Activated naive CD4-positive, alpha-beta T cell treated with anti-CD3 and anti-CD28 coated beads for 36 hours (primary cell): ENCODE measurements around the gene MTMR3. TPM values are rescaled to one million over a fixed set of nuclear protein-coding genes. Genes with fewer than 3 reads are reported as not detected.

ENCODE experiments used
- CTCF ChIA-PET: fragments of 350-600 bp; sonication (Branson Sonifier 250); formaldehyde crosslinking; loops from one replicate; lab custom pipeline; 2021; ENCODE audit warnings: antibody characterized with exemption; lab: Charles Lee
- DNase-seq: peaks from one replicate; pipeline ENCODE4 v3.0.0-alpha.2; 2020
- H3K27ac Mint-ChIP-seq: one replicate; pipeline ENCODE4 v1.8.0; 2021; ENCODE audit warnings: mild to moderate bottlenecking, mixed read lengths
- H3K27me3 Mint-ChIP-seq: one replicate; pipeline ENCODE4 v1.8.0; 2021; ENCODE audit warnings: low read depth, mixed read lengths
- H3K36me3 Mint-ChIP-seq: one replicate; pipeline ENCODE4 v1.8.0; 2021; ENCODE audit warnings: low read depth, mixed read lengths
- H3K4me1 Mint-ChIP-seq: one replicate; pipeline ENCODE4 v1.8.0; 2021; ENCODE audit warnings: low read depth, mixed read lengths
- H3K4me3 Mint-ChIP-seq: one replicate; pipeline ENCODE4 v1.8.0; 2021; ENCODE audit warnings: mild to moderate bottlenecking, moderate library complexity, mixed read lengths
- H3K9me3 Mint-ChIP-seq: one replicate; pipeline ENCODE4 v1.8.0; 2021; ENCODE audit warnings: mixed read lengths
- intact Hi-C: fragments of 100-400 bp; cut with micrococcal nuclease; formaldehyde crosslinking; loops from one replicate; pipeline ENCODE4 v1.15.1; 2023
- total RNA-seq, 2 experiments: library from RNA; stranded (reverse); gene quantifications; one replicate each; pipeline ENCODE4 v1.2.3, GENCODE V29; 2021

The MTMR3 gene
- total RNA-seq, 2 experiments from 2014 or later: 26.0 to 27.1 TPM

DNA sequence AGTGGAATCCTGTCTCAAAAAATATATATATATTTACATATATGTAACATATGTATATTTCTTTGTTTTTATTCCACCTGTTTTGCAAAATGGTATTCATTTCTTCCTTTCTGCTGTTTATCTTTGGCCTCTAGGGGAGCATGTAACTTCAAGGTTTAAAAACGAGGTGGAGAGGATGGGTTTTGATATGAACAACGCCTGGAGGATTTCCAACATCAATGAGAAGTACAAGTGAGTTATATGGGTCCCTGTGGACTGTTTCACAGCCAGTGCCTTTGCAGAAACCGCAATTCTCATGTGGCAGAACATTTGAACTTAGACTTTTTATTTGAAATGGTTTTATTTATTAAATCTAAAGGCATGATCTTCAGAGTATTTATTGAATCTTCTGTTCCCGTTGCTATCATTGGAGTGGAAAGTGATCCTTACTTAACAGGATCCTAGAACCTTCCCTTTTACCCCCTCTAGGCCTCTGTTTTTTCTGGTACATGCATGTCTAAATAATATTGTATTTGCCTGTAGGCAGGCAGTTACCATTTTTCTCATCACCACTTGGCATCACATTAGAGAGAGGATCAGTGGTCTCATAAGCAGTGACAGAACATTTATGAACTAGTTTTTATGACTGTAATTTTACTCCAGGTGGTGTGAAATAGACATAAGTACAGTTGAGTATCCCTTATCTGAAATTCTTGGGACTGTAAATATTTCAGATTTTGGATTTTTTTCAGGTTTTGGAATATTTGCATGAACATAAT is 115.8 kb downstream of the MTMR3 start:
- CTCF ChIA-PET: interaction anchor here (1.1 kb wide), 2 partner anchors 25 to 226 kb away, joined by 3 read pairs; no protein-coding TSS in a partner anchor
- intact Hi-C loops: no loop called here
- no peaks in the 10 kb centered on the region for H3K36me3 Mint-ChIP-seq

DNA sequence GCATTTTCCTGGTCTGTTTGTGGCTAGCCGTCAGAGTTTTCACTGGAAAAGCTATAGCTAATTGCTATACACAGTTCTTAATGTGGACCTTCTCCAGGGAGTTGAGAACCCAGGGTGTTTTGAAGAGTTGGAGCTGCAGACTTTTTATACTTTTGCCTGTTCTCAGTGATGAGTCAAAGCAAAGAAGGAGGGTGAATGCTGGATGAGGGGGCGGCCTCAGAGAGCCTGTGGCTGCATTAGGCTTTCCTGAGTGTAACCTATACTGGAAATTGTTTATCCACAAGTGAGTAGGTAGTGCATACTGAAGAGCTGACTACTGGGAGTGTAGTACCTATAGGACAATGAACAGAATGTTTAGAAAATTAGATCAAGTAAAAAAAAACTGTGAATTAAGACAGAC is 117.6 kb downstream of the MTMR3 start:
- Mint-ChIP-seq H3K9me3 (no peaks in the 10 kb centered on the region), H3K27me3 (no peaks in the 10 kb centered on the region), H3K4me3 (no peak overlapping the region), H3K27ac (peak overlapping the region; percentile 8), H3K4me1 (peaks cover 5% of the 10 kb centered on the region), H3K36me3 (no peaks in the 10 kb centered on the region)
- DNase-seq: peak; percentile 25
- intact Hi-C loops: no loop called here
- CTCF ChIA-PET: interaction anchor here (0.6 to 1.3 kb wide), 4 partner anchors 88 to 635 kb away, joined by 3 read pairs; partner anchors contain the start of gene SLC35E4

More for the DNA sequence above, 115.8 kb downstream of the MTMR3 start:
- Mint-ChIP-seq H3K27ac (no peak overlapping the region), H3K4me3 (no peak overlapping the region), H3K4me1 (peaks cover 17% of the 10 kb centered on the region), H3K27me3 (no peaks in the 10 kb centered on the region), H3K9me3 (no peaks in the 10 kb centered on the region)
- DNase-seq: no peak

DNA sequence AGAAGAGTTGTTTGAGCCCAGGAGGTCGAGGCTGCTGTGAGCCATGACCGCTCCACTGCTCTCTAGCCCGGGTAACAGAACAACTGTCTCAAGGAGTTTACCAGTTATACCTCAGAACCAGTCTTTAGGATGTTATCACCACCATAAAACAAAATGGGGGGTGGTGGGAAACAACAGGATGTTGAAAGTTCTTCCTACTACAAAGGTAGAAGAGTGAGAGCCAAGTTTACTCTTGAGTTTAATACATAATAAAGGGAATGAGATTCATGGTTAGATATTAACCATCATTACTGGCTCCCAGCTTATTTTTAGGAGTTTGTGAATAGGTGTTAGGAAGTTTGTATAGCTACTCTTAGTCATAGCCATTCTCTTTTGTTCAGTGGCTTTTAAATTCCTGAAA is 118.5 kb downstream of the MTMR3 start:
- CTCF ChIA-PET: interaction anchor here (0.5 to 1.1 kb wide), 3 partner anchors 87 to 230 kb away, joined by 3 to 5 read pairs (median 4); no protein-coding TSS in a partner anchor
- Mint-ChIP-seq H3K4me3 (no peak overlapping the region), H3K27ac (no peak overlapping the region), H3K9me3 (no peaks in the 10 kb centered on the region), H3K36me3 (no peaks in the 10 kb centered on the region), H3K4me1 (peaks cover 5% of the 10 kb centered on the region), H3K27me3 (no peaks in the 10 kb centered on the region)
- intact Hi-C loops: no loop called here
- DNase-seq: no peak

DNA sequence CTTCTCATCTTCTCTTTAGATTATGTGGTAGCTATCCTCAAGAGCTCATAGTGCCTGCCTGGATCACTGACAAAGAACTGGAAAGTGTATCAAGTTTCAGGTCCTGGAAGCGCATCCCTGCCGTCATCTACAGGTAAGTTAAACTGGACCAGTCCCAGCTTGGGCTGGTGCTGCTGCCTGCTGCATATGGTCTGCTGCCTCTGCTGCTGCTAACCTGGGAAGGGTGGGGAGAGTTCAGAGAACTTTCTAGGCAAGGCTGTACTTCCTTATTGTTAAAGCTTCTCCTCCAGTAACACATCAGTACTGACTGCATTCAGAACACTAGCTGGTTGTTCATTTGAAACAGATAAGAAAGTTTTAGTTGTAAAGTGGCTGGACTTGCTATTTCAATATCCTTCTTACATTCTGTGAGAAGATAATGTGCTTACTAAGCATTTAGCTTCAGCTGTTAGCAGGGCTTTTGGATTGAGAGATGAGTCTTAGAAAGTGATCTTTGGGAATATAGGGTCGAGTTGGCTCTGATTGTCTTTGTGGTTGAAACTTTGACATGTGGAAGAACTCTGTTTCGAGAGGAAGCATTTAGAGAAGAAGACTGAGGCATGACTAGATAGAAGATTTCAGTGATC is 120.0 kb downstream of the MTMR3 start:
- no peak for DNase-seq
- Mint-ChIP-seq H3K9me3 (no peaks in the 10 kb centered on the region), H3K4me1 (peaks cover 8% of the 10 kb centered on the region), H3K27ac (no peak overlapping the region), H3K27me3 (no peaks in the 10 kb centered on the region), H3K4me3 (no peak overlapping the region), H3K36me3 (no peaks in the 10 kb centered on the region)
- intact Hi-C loops: no loop called here
- CTCF ChIA-PET: interaction anchor here (1.4 to 1.7 kb wide), 2 partner anchors 11 to 377 kb away, joined by 4 read pairs; no protein-coding TSS in a partner anchor

DNA sequence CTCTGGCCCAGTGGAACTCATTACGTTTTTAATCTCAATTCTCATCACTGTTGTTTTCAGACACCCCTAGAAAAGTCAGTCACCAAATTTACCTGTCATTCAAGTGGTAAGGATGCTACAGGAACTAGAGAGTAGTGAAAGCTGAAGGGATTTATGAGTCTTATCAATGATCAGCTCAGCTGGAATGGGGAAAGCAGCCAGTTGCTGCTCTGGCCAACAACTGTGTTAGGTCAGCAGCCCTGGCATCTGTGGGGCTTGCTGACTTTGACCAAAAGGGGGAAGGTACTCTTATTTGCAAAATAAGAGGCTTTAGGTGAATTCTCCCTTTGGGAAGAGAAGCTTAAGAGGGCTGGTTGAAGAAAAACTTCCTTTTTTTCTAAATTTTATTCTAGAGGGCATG is 121.1 kb downstream of the MTMR3 start:
- Mint-ChIP-seq H3K4me3 (no peak overlapping the region), H3K27me3 (no peaks in the 10 kb centered on the region), H3K36me3 (peaks cover 2% of the 10 kb centered on the region), H3K9me3 (no peaks in the 10 kb centered on the region), H3K27ac (no peak overlapping the region), H3K4me1 (peaks cover 16% of the 10 kb centered on the region)
- no peak for DNase-seq
- CTCF ChIA-PET: interaction anchor here (1.1 to 3.0 kb wide), 12 partner anchors 8 to 381 kb away, joined by 3 to 22 read pairs (median 6); partner anchors contain the start of gene ASCC2
- intact Hi-C loops: loop anchor here (2.0 kb wide), 2 partner anchors 75 to 369 kb away; no protein-coding TSS in a partner anchor

DNA sequence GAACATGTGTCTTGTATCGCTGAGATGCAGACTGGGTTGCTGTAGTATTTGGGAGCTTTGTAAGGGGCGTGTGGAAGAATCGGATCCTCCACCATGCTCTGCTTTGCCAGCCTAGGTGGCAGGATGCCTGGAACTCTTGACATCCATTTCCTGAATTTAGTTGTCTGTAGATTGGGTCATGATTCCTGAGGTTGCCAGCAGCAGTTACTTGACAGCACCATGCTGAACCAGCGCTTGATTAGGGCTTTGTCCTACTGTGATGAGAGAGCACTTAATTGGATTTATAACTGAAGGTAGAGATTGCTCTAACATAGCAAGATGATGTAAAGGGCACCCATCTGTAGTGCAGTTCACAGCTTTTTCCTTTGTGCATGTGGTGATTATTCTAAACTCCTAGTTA is 121.7 kb downstream of the MTMR3 start:
- intact Hi-C loops: loop anchor here (1.0 to 5.0 kb wide), 7 partner anchors 74 to 414 kb away; partner anchors contain the start of genes ASCC2, UQCR10 and ZMAT5
- H3K27ac Mint-ChIP-seq: no peak overlapping the region
- no peaks in the 10 kb centered on the region for H3K27me3 Mint-ChIP-seq
- no peak overlapping the region for H3K4me3 Mint-ChIP-seq
- DNase-seq: no peak
- H3K36me3 Mint-ChIP-seq: peaks cover 2% of the 10 kb centered on the region
- H3K4me1 Mint-ChIP-seq: peaks cover 16% of the 10 kb centered on the region
- CTCF ChIA-PET: interaction anchor here (0.8 to 3.0 kb wide), 38 partner anchors 9 to 400 kb away, joined by 3 to 22 read pairs (median 5); partner anchors contain the start of gene ASCC2
- no peaks in the 10 kb centered on the region for H3K9me3 Mint-ChIP-seq

DNA sequence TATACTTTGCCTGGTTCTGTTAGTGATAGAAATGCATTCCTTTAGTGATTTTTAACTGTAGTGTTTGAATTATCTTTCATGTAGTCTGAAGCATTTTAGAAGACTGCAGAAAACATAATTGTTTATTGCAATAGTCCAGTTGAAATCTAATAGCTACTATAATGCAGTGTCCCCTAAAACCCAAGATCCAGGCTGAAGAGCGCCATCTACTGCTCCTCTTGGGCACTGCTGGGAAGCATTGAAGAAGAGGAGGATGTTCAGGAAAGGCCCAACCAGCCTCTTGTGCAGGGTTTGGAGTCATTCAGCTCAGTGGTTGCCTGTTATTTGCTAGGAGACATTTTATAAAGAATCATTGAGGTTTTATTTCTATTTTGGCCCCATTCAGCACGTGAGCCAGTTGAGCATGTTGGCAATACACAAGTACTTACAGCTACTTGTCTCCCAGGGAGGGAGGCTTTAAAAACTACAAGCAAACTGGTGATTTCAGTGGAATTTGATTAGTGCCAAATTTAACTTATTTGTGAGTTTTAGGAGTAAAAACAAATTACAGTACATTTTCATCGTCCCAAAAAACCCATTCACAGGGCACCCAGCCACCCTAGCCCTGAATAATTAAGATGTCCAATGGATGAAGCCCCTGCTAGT is 122.4 kb downstream of the MTMR3 start:
- no peak overlapping the region for H3K27ac Mint-ChIP-seq
- no peaks in the 10 kb centered on the region for H3K27me3 Mint-ChIP-seq
- intact Hi-C loops: loop anchor here (1.0 to 5.0 kb wide), 7 partner anchors 73 to 415 kb away; partner anchors contain the start of genes ASCC2, UQCR10 and ZMAT5
- DNase-seq: peak; percentile 81
- CTCF ChIA-PET: interaction anchor here (0.6 to 3.0 kb wide), 47 partner anchors 9 to 401 kb away, joined by 3 to 22 read pairs (median 4); partner anchors contain the start of genes ASCC2, UQCR10 and ZMAT5
- H3K36me3 Mint-ChIP-seq: peaks cover 2% of the 10 kb centered on the region
- no peaks in the 10 kb centered on the region for H3K9me3 Mint-ChIP-seq
- H3K4me3 Mint-ChIP-seq: no peak overlapping the region
- H3K4me1 Mint-ChIP-seq: peaks cover 16% of the 10 kb centered on the region

DNA sequence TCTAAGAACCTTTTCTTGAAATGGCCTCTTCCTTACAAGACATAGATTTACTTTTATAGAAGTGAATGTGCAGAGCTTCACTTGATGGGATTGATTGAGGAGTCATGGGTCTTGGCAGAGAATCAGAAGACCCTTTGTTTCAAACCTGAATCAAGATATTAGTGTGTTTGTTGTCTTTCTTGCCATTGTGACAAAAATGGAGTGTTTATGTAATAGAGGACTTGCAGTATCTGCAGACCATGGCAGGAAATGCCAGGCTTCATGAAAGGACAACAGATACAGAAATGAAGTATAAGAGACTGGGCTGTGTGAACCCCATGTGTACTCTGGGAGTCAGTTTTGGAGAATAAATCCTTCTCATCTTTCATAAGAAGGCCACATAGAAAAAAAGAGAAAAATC is 124.4 kb downstream of the MTMR3 start:
- Mint-ChIP-seq H3K27ac (no peak overlapping the region), H3K27me3 (no peaks in the 10 kb centered on the region), H3K4me1 (peaks cover 11% of the 10 kb centered on the region), H3K4me3 (no peak overlapping the region), H3K9me3 (no peaks in the 10 kb centered on the region), H3K36me3 (peaks cover 2% of the 10 kb centered on the region)
- CTCF ChIA-PET: interaction anchor here (0.6 to 2.6 kb wide), 8 partner anchors 14 to 704 kb away, joined by 3 to 7 read pairs (median 3); no protein-coding TSS in a partner anchor
- no peak for DNase-seq
- intact Hi-C loops: loop anchor here (5.0 kb wide), 1 partner anchor 185 kb away; no protein-coding TSS in a partner anchor

DNA sequence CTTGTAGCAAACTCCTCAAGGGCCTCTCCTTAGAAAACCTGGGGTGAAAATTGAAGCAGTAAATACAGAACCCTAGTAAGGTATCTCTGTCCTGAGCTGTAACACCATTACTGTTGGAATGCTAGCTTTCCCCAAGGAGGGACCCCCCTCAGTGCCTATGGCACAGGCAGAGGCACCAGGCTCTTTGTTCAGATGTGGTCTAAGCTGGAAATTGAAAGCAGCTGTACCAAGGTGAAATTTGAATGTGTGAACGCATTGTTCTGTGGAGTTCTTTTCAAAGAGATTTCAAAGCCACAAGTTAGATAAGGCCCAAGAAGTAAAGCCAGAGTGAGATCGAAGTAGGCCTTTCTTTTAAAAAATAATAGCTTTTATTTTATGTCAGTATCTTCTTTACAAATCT is 125.4 kb downstream of the MTMR3 start:
- Mint-ChIP-seq H3K27me3 (no peaks in the 10 kb centered on the region), H3K4me3 (no peak overlapping the region), H3K36me3 (peaks cover 6% of the 10 kb centered on the region), H3K4me1 (peaks cover 11% of the 10 kb centered on the region), H3K27ac (no peak overlapping the region), H3K9me3 (no peaks in the 10 kb centered on the region)
- CTCF ChIA-PET: interaction anchor here (0.8 to 2.6 kb wide), 7 partner anchors 11 to 404 kb away, joined by 3 to 7 read pairs (median 3); no protein-coding TSS in a partner anchor
- intact Hi-C loops: loop anchor here (5.0 kb wide), 1 partner anchor 186 kb away; no protein-coding TSS in a partner anchor
- no peak for DNase-seq

DNA sequence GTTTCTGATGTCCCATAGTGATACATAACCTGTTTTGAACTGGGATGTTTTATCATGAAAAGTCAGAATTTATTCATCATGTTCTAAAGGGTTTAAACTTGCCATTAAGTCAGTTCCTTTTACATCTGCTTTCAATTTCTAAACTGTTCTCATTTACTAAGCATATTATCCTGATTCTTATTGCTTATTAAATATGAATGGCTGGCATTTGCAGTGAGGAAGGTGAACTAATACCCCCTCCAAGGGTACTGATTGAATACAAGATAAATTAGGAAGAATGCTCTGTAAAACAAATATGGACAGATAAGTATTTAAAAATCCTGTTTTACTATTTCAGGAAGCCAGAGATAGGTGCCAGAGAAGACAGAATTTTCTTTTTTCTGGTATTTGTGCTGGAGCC is 126.5 kb downstream of the MTMR3 start:
- Mint-ChIP-seq H3K9me3 (no peaks in the 10 kb centered on the region), H3K4me1 (peaks cover 11% of the 10 kb centered on the region), H3K27ac (no peak overlapping the region), H3K27me3 (no peaks in the 10 kb centered on the region), H3K4me3 (no peak overlapping the region), H3K36me3 (peaks cover 12% of the 10 kb centered on the region)
- DNase-seq: no peak
- CTCF ChIA-PET: no interaction called here
- intact Hi-C loops: loop anchor here (5.0 kb wide), 1 partner anchor 187 kb away; no protein-coding TSS in a partner anchor

DNA sequence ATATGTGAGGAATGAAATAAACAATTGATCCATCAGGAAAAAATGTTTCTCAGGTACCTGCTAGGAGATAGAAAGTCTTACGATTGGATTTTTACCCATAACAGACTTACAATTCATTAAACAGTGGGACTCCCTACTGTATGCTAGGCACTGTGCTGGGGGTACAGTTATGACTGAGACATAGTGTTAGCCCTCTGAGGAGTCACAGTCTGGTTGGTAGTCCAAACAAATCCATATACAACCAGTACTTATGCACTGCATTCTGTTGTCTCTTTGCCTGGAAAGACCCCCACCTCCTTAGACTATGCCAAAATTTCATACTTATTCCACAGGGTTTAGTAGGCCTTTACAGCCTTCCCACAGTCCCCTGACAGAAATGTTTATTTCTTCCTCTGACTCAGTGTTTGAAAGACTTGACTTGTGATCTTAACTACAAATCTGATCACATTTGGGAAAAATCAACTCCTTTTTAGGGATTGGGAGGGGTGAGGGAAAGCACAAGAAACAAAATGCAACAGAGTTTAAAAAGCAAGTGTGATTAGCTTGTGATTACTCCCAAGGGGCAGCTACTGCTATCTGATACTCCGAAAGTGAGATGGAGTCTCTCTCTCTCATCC is 127.9 kb downstream of the MTMR3 start:
- Mint-ChIP-seq H3K27me3 (no peaks in the 10 kb centered on the region), H3K36me3 (peaks cover 12% of the 10 kb centered on the region), H3K9me3 (no peaks in the 10 kb centered on the region), H3K4me1 (peaks cover 11% of the 10 kb centered on the region), H3K4me3 (no peak overlapping the region), H3K27ac (no peak overlapping the region)
- CTCF ChIA-PET: no interaction called here
- DNase-seq: no peak
- intact Hi-C loops: no loop called here
